Heart left ventricle (tissue), 16 donors: Measurements from ENCODE around the gene RNF34. TPM values are rescaled to one million over a fixed set of nuclear protein-coding genes. Genes with fewer than 3 reads are reported as not detected.

ENCODE experiments used
- ATAC-seq, 4 donors: fragments of 200-7000 bp; cut with Tn5 transposase; one replicate each; pipeline ENCODE4 v1.9.1; 2020 to 2022; ENCODE audit warnings: moderate library complexity in 4 of 4, mild to moderate bottlenecking in 3 of 4, moderate number of reproducible peaks in 1 of 4
- DNase-seq, 5 donors: peaks; one replicate each; pipeline ENCODE4 v3.0.0-alpha.2; 2020
- H3K27ac ChIP-seq, 12 donors: fragments of 200-600 bp; sonication (generic) in 4 of 12; one replicate each; pipeline versions ENCODE4 v1.5.0 to v1.8.0; 2016 to 2022; ENCODE audit warnings: mild to moderate bottlenecking in 2 of 12
- H3K27me3 ChIP-seq, 9 donors: fragments of 200-600 bp; sonication (generic) in 2 of 9; one replicate each; pipeline versions ENCODE4 v1.5.1 to v1.8.0; 2016 to 2022; ENCODE audit warnings: mild to moderate bottlenecking in 3 of 9
- H3K36me3 ChIP-seq, 9 donors: fragments of 200-600 bp; sonication (generic) in 2 of 9; one replicate each; pipeline versions ENCODE4 v1.5.0 to v1.8.0; 2018 to 2022; ENCODE audit warnings: mild to moderate bottlenecking in 2 of 9
- H3K4me1 ChIP-seq, 12 donors: fragments of 200-600 bp; sonication (generic) in 4 of 12; one replicate each; pipeline versions ENCODE4 v1.5.0 to v1.8.0; 2016 to 2022; ENCODE audit warnings: mild to moderate bottlenecking in 3 of 12
- H3K4me3 ChIP-seq, 12 donors: fragments of 200-600 bp; sonication (generic) in 4 of 12; one replicate each; pipeline versions ENCODE4 v1.5.0 to v1.8.0; 2017 to 2022; ENCODE audit warnings: mild to moderate bottlenecking in 9 of 12, moderate library complexity in 4 of 12
- H3K9me3 ChIP-seq, 12 donors: fragments of 200-600 bp; sonication (generic) in 4 of 12; one replicate each; pipeline versions ENCODE4 v1.5.0 to v1.8.0; 2016 to 2022; ENCODE audit warnings: mild to moderate bottlenecking in 1 of 12
- POLR2A ChIP-seq, 2 donors: fragments of 450-650 bp; IDR thresholded peaks; one replicate each; pipeline ENCODE4 v1.6.1; 2017; ENCODE audit warnings: antibody characterized with exemption in 2 of 2, mild to moderate bottlenecking in 2 of 2, moderate library complexity in 2 of 2
- WGBS, 4 donors: extraction: QIAGEN DNeasy Blood & Tissue Kit in 2 of 4; methylation state at CpG; one replicate each; pipeline versions ENCODE4 v1.1.5 to v1.1.7; 2013 to 2018; 5-methylcytosine and 5-hydroxymethylcytosine counted together
- intact Hi-C, 10 donors: fragments of 100-400 bp; cut with DNase I; formaldehyde crosslinking; loops; one replicate each; pipeline versions ENCODE4 v1.11.1 to v1.14.2; 2022
- polyA plus RNA-seq, 2 donors: library from polyadenylated mRNA; stranded (reverse); fragments of 200-250 nt; gene quantifications; one replicate each; pipeline ENCODE4 v1.2.3, GENCODE V29; 2013
- total RNA-seq, 9 donors: library from RNA; depleted of rRNA in 2 of 9; stranded (reverse); fragments of >200 nt in 2 of 9; fragmentation: NEBNext Ultra II Directional in 3 of 9; extraction: Animal tissue kit (Norgen Biotek cat#: 25700) in 3 of 9; gene quantifications; one replicate each; pipeline versions ENCODE4 v1.1.0 to v1.2.4, GENCODE V29; 2016 to 2023
- TF ChIP-seq, protein P1 (sequence below), 12 donors: fragments of 200-600 bp; sonication (generic) in 4 of 12; IDR thresholded peaks; one replicate each; pipeline versions ENCODE4 v1.5.0 to v1.8.0; 2018 to 2022; ENCODE audit warnings: antibody characterized with exemption in 12 of 12, mild to moderate bottlenecking in 5 of 12
- donor health status: ischemic (EF 13 %, LVEDD 7.1; RV severe dilation, severe dysfunction).
- donor health status: healthy with polysubstance abuse.
- donor health status: DM: no; HTN: yes; CAD: no.
- donor health status: DM: no; HTN: no; CAD: no.
- donor health status: ischemic (EF 25% LVEDD 6.9; RV normal size, moderate dysfunction).
- donor health status: ischemic (EF 25% LVEDD 5.7; RV mildly dilated, moderate dysfunction).
- donor health status: healthy.
- donor health status: DM: yes; HTN: yes; CAD: no.
- donor health status: ischemic (EF 35%, LVEDD 5.7; RV mildly dilated, moderate dysfunction).
- donor health status: nonischemic (EF 11% LVEDD 7.7; RV severe dilation, severe dysfunction).
- donor health status: DM: yes; HTN: yes; CAD: no.
- donor health status: PGD.
- donor health status: ischemic (EF 29% LVEDD 5.4; RV normal size, mild dysfunction).
- donor health status: nonischemic (EF 23%, LVEDD 6.1; RV moderate dilation, normal function).

RNF34 gene
- total and polyA plus RNA-seq, 11 donors = 19.3 to 31.5 (median 25.7) TPM

DNA sequence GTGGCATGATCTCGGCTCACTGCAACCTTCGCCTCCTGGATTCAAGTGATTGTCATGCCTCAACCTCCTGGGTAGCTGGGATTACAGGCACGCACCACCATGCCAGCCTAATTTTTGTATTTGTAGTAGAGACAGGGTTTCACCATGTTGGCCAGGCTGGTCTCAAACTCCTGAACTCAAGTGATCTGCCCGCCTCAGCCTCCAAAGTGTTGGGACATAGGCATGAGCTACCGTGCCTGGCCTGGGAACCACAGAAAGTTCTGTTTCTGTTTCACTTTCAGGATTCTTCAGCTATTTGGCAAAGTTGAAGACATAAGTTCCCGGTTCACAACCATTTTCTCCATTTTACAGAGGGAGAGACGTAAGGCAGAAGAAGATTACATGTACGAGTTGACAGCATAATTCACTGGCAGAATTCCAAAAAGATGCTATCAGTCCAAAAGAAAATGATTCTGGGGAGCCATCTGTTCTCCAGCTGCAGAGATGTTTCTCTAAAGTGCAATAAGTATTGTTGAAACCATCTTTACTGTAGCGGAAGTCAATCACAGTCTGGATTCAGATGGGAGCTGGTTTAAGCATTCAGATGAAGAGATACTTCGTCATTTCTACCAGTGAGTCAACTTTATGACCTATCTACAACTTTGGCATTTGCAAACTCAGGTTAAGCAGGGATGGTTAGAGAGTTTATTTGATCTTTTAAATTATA is 8.1 kb upstream of the RNF34 start:
- intact Hi-C loops = no loop called here
- DNase-seq (no peak), ATAC-seq (no peak)
- no peak for TF ChIP-seq POLR2A (IDR thresholded peaks at IDR 0.05)
- TF ChIP-seq, protein P1, sequence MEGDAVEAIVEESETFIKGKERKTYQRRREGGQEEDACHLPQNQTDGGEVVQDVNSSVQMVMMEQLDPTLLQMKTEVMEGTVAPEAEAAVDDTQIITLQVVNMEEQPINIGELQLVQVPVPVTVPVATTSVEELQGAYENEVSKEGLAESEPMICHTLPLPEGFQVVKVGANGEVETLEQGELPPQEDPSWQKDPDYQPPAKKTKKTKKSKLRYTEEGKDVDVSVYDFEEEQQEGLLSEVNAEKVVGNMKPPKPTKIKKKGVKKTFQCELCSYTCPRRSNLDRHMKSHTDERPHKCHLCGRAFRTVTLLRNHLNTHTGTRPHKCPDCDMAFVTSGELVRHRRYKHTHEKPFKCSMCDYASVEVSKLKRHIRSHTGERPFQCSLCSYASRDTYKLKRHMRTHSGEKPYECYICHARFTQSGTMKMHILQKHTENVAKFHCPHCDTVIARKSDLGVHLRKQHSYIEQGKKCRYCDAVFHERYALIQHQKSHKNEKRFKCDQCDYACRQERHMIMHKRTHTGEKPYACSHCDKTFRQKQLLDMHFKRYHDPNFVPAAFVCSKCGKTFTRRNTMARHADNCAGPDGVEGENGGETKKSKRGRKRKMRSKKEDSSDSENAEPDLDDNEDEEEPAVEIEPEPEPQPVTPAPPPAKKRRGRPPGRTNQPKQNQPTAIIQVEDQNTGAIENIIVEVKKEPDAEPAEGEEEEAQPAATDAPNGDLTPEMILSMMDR (IDR thresholded peaks at IDR 0.05) = no peak
- no peaks in the 10 kb centered on the region for H3K27me3 ChIP-seq
- H3K36me3 ChIP-seq = no peaks in the 10 kb centered on the region
- WGBS, 4 donors = 56 to 68% (median 63%) methylated on average over 10 of the region's 10 CpGs
- no peaks in the 10 kb centered on the region for H3K4me1 ChIP-seq
- H3K9me3 ChIP-seq = no peaks in the 10 kb centered on the region
- peak overlapping the region in 3 of 12 donors; percentile 11 to 68 (median 39) for H3K27ac ChIP-seq
- peak overlapping the region in 8 of 12 donors; percentile 10 to 41 (median 27) for H3K4me3 ChIP-seq

GRCh38 chr12:121392325-121392716 is 7.6 kb upstream of the RNF34 start:
- 85 to 91% (median 88%) methylated on average over 3 of the region's 3 CpGs for WGBS, 4 donors
- no peaks in the 10 kb centered on the region for H3K9me3 ChIP-seq
- ATAC-seq (no peak), DNase-seq (no peak)
- peak overlapping the region in 1 of 12 donors; percentile 68 for H3K27ac ChIP-seq
- no peaks in the 10 kb centered on the region for H3K4me1 ChIP-seq
- no peaks in the 10 kb centered on the region for H3K27me3 ChIP-seq
- H3K4me3 ChIP-seq = peak overlapping the region in 1 of 12 donors; percentile 41
- H3K36me3 ChIP-seq = no peaks in the 10 kb centered on the region
- intact Hi-C loops = no loop called here
- TF ChIP-seq, protein P1 (IDR thresholded peaks at IDR 0.05) = no peak
- TF ChIP-seq POLR2A (IDR thresholded peaks at IDR 0.05) = no peak

GRCh38 chr12:121397521-121397920 is 2.4 kb upstream of the RNF34 start:
- no peak overlapping the region for H3K27ac ChIP-seq
- intact Hi-C loops = loop anchor here in 3 of 10 donors (5.0 kb wide), 2 partner anchors 45 to 50 kb away; partner anchors contain the start of gene ANAPC5 (in 2 of the 3)
- DNase-seq (no peak), ATAC-seq (no peak)
- peaks cover 0 to under 1% (median 0%) of the 10 kb centered on the region in 9 donors for H3K36me3 ChIP-seq
- H3K9me3 ChIP-seq = no peaks in the 10 kb centered on the region
- no peaks in the 10 kb centered on the region for H3K27me3 ChIP-seq
- TF ChIP-seq POLR2A (IDR thresholded peaks at IDR 0.05) = no peak
- TF ChIP-seq, protein P1 (IDR thresholded peaks at IDR 0.05) = no peak
- 95 to 97% (median 96%) methylated on average over 14 of the region's 14 CpGs for WGBS, 4 donors
- peaks cover 0 to 31% (median 22%) of the 10 kb centered on the region in 12 donors for H3K4me1 ChIP-seq
- no peak overlapping the region for H3K4me3 ChIP-seq

GRCh38 chr12:121398355-121398754 is 1.6 kb upstream of the RNF34 start:
- Histone ChIP-seq H3K27me3 (no peaks in the 10 kb centered on the region), H3K36me3 (peaks cover 0 to 7% (median 0%) of the 10 kb centered on the region in 9 donors), H3K4me1 (peaks cover 0 to 36% (median 22%) of the 10 kb centered on the region in 12 donors), H3K27ac (no peak overlapping the region), H3K4me3 (peak overlapping the region in 1 of 12 donors; percentile 92), H3K9me3 (no peaks in the 10 kb centered on the region)
- DNase-seq (no peak), ATAC-seq (no peak)
- TF ChIP-seq, protein P1 (IDR thresholded peaks at IDR 0.05) = no peak
- TF ChIP-seq POLR2A (IDR thresholded peaks at IDR 0.05) = no peak
- intact Hi-C loops = loop anchor here in 4 of 10 donors (2.0 to 5.0 kb wide), 3 partner anchors 46 to 51 kb away; partner anchors contain the start of gene ANAPC5 (in 3 of the 4)
- 98 to 99% (median 99%) methylated on average over 5 of the region's 5 CpGs for WGBS, 4 donors
